CD8-positive, alpha-beta memory T cell (primary cell): ENCODE results near the gene NPAS2. TPM values are rescaled to one million over a fixed set of nuclear protein-coding genes. Genes with fewer than 3 reads are reported as not detected.
A peak's percentile ranks its signal among the peaks of the same experiment; 100 is the strongest.

ENCODE experiments used
- CTCF ChIA-PET: fragments of 350-600 bp; sonication (Branson Sonifier 250); formaldehyde crosslinking; loops from one replicate; lab custom pipeline; 2021; ENCODE audit warnings: antibody characterized with exemption; lab: Charles Lee
- POLR2A ChIA-PET: fragments of 350-600 bp; sonication (Branson Sonifier 250); formaldehyde crosslinking; loops from one replicate; lab custom pipeline; 2021; ENCODE audit warnings: antibody characterized with exemption; lab: Charles Lee
- DNase-seq, 5 donors: peaks; one replicate each; pipeline versions ENCODE4 v3.0.0 to v3.0.0-alpha.2; 2020 to 2022; ENCODE audit warnings: mixed read lengths in 1 of 5
- H3K27ac ChIP-seq: one replicate; pipeline ENCODE4 v1.7.0; 2013; ENCODE audit warnings: low read depth, mild to moderate bottlenecking, low read length, moderate library complexity
- H3K27me3 ChIP-seq: 2 replicates; pipeline ENCODE4 v1.7.0; 2013; ENCODE audit warnings: low read length, mild to moderate bottlenecking; ENCODE audit not compliant: insufficient read depth, poor library complexity, severe bottlenecking
- H3K36me3 ChIP-seq: 2 replicates; pipeline ENCODE4 v1.7.0; 2013; ENCODE audit warnings: mild to moderate bottlenecking, low read length, moderate library complexity; ENCODE audit not compliant: insufficient read depth
- H3K4me1 ChIP-seq: 2 replicates; pipeline ENCODE4 v1.7.0; 2013; ENCODE audit warnings: mild to moderate bottlenecking, low read length, moderate library complexity; ENCODE audit not compliant: insufficient read depth
- H3K4me3 ChIP-seq: 2 replicates; pipeline ENCODE4 v1.7.0; 2013; ENCODE audit warnings: mild to moderate bottlenecking, low read length
- H3K9me3 ChIP-seq: 2 replicates; pipeline ENCODE4 v1.7.0; 2013; ENCODE audit warnings: mild to moderate bottlenecking, low read length
- H3K27ac Mint-ChIP-seq, 8 donors: one replicate each; pipeline ENCODE4 v1.8.0; 2020 to 2021; ENCODE audit warnings: mixed read lengths in 8 of 8, mild to moderate bottlenecking in 6 of 8, inconsistent platforms in 3 of 8, moderate library complexity in 3 of 8
- H3K27me3 Mint-ChIP-seq, 2 donors: one replicate each; pipeline ENCODE4 v1.8.0; 2020 to 2021; ENCODE audit warnings: mixed read lengths in 2 of 2, mild to moderate bottlenecking in 1 of 2, moderate library complexity in 1 of 2
- H3K36me3 Mint-ChIP-seq, 3 donors: one replicate each; pipeline ENCODE4 v1.8.0; 2020 to 2021; ENCODE audit warnings: mixed read lengths in 3 of 3, inconsistent platforms in 1 of 3, mild to moderate bottlenecking in 1 of 3
- H3K4me1 Mint-ChIP-seq, 3 donors: one replicate each; pipeline ENCODE4 v1.8.0; 2020 to 2021; ENCODE audit warnings: mixed read lengths in 3 of 3, inconsistent platforms in 1 of 3, mild to moderate bottlenecking in 1 of 3
- H3K4me3 Mint-ChIP-seq, 7 donors: one replicate each; pipeline ENCODE4 v1.8.0; 2020 to 2021; ENCODE audit warnings: mixed read lengths in 7 of 7, mild to moderate bottlenecking in 6 of 7, moderate library complexity in 4 of 7, inconsistent platforms in 2 of 7
- H3K9me3 Mint-ChIP-seq, 5 donors: one replicate each; pipeline ENCODE4 v1.8.0; 2020 to 2022; ENCODE audit warnings: mixed read lengths in 5 of 5, mild to moderate bottlenecking in 3 of 5, moderate library complexity in 2 of 5, inconsistent platforms in 1 of 5
- polyA plus RNA-seq: library from polyadenylated mRNA; unstranded; fragments of 300-500 nt; fragmentation: Illumina TruSeq; gene quantifications from one replicate; pipeline ENCODE4 v1.2.3, GENCODE V29; 2021
- total RNA-seq, 2 experiments: library from RNA; stranded (reverse); gene quantifications; one replicate each; pipeline ENCODE4 v1.2.3, GENCODE V29; 2021

The NPAS2 gene
- total and polyA plus RNA-seq, 3 experiments from 2014 or later: 0.75 to 1.8 (median 1.1) TPM

DNA sequence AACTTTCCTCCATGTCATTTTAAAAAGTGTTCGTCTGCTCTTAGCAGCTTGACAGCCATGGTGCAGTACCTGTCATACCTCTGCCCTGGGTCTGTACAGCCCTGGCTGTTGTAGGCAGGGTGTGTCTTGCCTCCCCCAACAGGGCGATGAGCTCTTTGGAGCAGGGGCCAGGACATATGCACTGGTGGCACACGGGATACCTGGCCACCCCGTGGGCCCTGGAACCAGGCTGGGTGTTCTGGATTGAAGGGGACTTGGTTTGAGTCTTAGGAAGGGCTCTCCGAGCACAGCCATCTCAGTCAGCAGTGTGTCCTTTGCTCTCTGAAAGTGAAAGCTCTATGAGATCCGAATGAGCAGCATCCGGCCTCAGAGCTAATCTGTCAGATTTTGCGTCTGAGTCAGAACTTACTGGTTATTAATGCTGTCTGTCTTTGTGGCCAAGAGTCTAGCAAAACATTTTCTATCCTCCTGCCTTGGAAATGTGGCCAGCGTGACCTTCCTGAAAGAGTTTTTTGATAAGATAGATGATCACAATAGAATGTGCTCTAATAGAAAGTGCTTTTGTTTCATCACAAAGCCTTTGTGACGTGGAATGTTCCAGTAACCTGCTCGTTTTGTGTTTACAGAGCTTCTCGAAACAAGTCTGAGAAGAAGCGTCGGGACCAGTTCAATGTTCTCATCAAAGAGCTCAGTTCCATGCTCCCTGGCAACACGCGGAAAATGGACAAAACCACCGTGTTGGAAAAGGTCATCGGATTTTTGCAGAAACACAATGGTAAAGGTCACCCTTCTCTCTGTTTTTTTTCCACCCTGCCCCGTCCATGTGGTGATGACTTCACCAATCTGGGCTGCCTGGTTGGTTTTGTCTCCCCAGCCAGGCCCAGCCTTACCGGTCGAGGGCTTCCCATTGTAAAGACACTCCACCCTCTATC lies 104.8 kb downstream of the NPAS2 start:
- H3K4me1 ChIP-seq: peaks cover 5% of the 10 kb centered on the region
- H3K27me3 Mint-ChIP-seq: peaks cover 0 to 4% of the 10 kb centered on the region in 2 donors
- H3K4me3 Mint-ChIP-seq: peak overlapping the region; percentile 24 to 86 (median 75)
- H3K9me3 Mint-ChIP-seq: no peaks in the 10 kb centered on the region
- CTCF ChIA-PET: no interaction called here
- peak in 2 of 5 donors; percentile 10 to 56 for DNase-seq
- no peaks in the 10 kb centered on the region for H3K36me3 ChIP-seq
- no peaks in the 10 kb centered on the region for H3K9me3 ChIP-seq
- H3K4me3 ChIP-seq: peak overlapping the region; percentile 2
- peak overlapping the region; percentile 62 to 96 (median 88) for H3K27ac Mint-ChIP-seq
- peaks cover 7 to 18% (median 16%) of the 10 kb centered on the region in 3 donors for H3K4me1 Mint-ChIP-seq
- H3K36me3 Mint-ChIP-seq: no peaks in the 10 kb centered on the region
- POLR2A ChIA-PET: interaction anchor here (1.0 kb wide), 1 partner anchor 77 kb away, joined by 3 read pairs; no protein-coding TSS in a partner anchor
- peak overlapping the region; percentile 34 for H3K27ac ChIP-seq
- H3K27me3 ChIP-seq: no peaks in the 10 kb centered on the region

DNA sequence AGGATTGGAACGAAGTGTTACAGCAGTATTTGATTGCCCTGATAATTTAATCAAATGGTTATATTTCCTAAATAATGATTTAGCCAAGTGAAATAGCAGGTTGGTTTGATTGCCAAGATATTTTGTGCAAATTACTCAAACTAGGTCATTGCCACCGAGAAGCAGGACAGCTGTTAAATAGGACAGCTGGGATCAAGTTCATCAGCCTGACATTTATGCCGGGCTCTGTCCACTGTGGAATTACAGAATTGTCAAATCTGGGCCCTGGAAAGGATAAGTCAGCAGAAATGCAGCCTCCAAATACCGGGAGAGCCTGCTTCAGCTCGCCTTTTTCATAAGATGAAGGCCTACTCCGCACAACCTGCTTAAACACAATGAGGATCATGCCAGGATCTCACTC lies 108.3 kb downstream of the NPAS2 start:
- no peak overlapping the region for H3K4me3 Mint-ChIP-seq
- no peaks in the 10 kb centered on the region for H3K9me3 Mint-ChIP-seq
- H3K27ac Mint-ChIP-seq: no peak overlapping the region

DNA sequence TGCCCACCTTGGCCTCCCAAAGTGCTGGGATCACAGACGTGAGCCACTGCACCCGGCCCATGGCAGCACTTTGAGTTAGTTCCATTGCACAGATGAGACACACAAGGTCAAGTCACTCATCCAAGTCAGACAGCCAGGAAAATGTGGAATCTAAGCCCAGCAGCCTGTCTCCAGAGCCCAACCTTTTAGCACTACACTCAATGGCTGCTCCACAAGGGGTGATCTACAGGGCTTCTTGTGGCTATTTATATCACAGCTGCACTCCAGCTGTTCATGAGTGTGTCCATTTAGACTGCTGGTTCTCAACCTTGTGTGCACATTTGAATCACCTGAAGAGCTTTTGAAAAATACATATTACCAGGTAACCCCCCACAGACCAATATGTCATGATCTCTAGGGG lies 109.2 kb downstream of the NPAS2 start:
- Mint-ChIP-seq H3K27ac (no peak overlapping the region), H3K4me1 (peaks cover 6 to 14% (median 13%) of the 10 kb centered on the region in 3 donors), H3K9me3 (no peaks in the 10 kb centered on the region), H3K27me3 (peaks cover 4 to 5% of the 10 kb centered on the region in 2 donors), H3K4me3 (no peak overlapping the region), H3K36me3 (no peaks in the 10 kb centered on the region)
- CTCF ChIA-PET: no interaction called here
- H3K4me3 ChIP-seq: no peak overlapping the region
- DNase-seq: no peak
- H3K27me3 ChIP-seq: no peaks in the 10 kb centered on the region
- POLR2A ChIA-PET: no interaction called here
- H3K36me3 ChIP-seq: no peaks in the 10 kb centered on the region
- peaks cover 2% of the 10 kb centered on the region for H3K4me1 ChIP-seq
- H3K9me3 ChIP-seq: no peaks in the 10 kb centered on the region
- H3K27ac ChIP-seq: no peak overlapping the region

More for the DNA sequence above, 108.3 kb downstream of the NPAS2 start:
- Histone ChIP-seq H3K27me3 (no peaks in the 10 kb centered on the region), H3K4me3 (no peak overlapping the region), H3K27ac (no peak overlapping the region), H3K36me3 (no peaks in the 10 kb centered on the region), H3K4me1 (peaks cover 5% of the 10 kb centered on the region), H3K9me3 (no peaks in the 10 kb centered on the region)
- no peaks in the 10 kb centered on the region for H3K36me3 Mint-ChIP-seq
- ChIA-PET POLR2A (no interaction called here), CTCF (no interaction called here)
- peaks cover 4 to 5% of the 10 kb centered on the region in 2 donors for H3K27me3 Mint-ChIP-seq
- H3K4me1 Mint-ChIP-seq: peaks cover 7 to 18% (median 16%) of the 10 kb centered on the region in 3 donors
- DNase-seq: no peak

DNA sequence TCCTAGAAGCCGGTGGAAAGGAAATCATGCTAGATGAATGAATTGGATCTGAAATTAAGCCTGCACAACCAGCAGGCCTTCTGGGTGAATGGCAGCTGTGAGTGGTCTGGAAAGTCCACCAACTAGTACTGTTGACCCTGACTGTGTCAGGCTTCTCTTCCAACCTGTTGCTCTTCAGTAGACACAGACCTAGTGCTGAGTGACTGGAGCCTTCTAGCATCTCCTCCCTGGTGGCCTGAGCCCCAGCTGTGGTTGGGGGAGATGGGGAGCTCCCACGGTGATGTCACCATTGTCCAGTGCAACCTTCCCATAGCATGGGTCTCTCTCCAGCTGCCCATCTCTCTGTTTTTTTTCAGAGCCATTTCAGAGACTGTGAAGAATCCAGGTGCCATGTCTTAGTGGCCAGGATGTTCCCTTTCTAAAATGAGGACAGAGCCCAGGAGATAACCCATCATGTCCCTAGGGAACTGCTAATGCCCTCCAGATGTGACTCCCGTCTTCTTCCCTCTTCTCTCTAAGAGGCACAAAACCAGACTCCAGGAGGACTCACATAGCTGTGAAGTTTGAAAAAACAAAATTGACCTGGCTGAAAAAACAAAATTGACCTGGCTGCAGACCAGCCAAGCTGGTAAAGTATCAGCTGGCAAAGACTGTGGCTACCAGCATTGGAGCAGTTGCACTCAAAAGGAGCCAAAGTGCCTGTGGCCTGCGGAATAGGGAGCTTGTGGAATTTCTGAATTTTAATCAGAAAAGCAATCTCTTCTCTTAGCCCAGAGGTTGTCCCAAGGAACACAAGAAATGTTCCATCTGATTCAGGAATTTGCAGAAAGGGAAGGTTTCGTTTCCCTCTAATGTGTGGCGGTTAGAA lies 114.8 kb downstream of the NPAS2 start:
- Mint-ChIP-seq H3K4me3 (no peak overlapping the region), H3K36me3 (no peaks in the 10 kb centered on the region), H3K9me3 (no peaks in the 10 kb centered on the region), H3K4me1 (no peaks in the 10 kb centered on the region), H3K27me3 (peaks cover 10 to 13% of the 10 kb centered on the region in 2 donors), H3K27ac (no peak overlapping the region)
- Histone ChIP-seq H3K4me3 (no peak overlapping the region), H3K4me1 (no peaks in the 10 kb centered on the region), H3K27me3 (no peaks in the 10 kb centered on the region), H3K27ac (no peak overlapping the region), H3K36me3 (no peaks in the 10 kb centered on the region), H3K9me3 (no peaks in the 10 kb centered on the region)
- ChIA-PET POLR2A (no interaction called here), CTCF (no interaction called here)
- no peak for DNase-seq

DNA sequence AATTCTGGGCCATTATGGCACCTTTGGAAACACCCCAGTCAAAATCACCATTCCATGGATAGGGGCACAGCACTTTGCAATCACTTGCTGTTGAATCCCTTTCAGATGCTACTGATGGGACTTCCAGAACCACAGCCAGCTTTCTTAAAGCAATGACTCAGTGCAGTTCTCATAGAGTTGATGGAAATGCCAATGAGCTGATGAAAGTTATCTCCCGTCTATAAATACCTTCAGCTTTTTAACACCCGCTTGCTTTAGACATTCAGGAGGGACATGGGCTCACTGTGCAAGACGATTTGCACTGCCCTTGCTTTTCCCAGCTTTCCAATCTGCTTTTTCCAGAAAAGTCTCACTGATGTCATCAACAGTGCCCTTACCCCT lies 115.4 kb downstream of the NPAS2 start:
- Histone ChIP-seq H3K4me3 (no peak overlapping the region), H3K9me3 (no peaks in the 10 kb centered on the region), H3K27me3 (no peaks in the 10 kb centered on the region), H3K36me3 (no peaks in the 10 kb centered on the region), H3K27ac (no peak overlapping the region), H3K4me1 (no peaks in the 10 kb centered on the region)
- Mint-ChIP-seq H3K9me3 (no peaks in the 10 kb centered on the region), H3K36me3 (no peaks in the 10 kb centered on the region), H3K27ac (no peak overlapping the region), H3K4me3 (no peak overlapping the region), H3K4me1 (peaks cover 0 to 2% (median under 1%) of the 10 kb centered on the region in 3 donors), H3K27me3 (peaks cover 10 to 13% of the 10 kb centered on the region in 2 donors)
- POLR2A ChIA-PET: no interaction called here
- no peak for DNase-seq
- CTCF ChIA-PET: no interaction called here

DNA sequence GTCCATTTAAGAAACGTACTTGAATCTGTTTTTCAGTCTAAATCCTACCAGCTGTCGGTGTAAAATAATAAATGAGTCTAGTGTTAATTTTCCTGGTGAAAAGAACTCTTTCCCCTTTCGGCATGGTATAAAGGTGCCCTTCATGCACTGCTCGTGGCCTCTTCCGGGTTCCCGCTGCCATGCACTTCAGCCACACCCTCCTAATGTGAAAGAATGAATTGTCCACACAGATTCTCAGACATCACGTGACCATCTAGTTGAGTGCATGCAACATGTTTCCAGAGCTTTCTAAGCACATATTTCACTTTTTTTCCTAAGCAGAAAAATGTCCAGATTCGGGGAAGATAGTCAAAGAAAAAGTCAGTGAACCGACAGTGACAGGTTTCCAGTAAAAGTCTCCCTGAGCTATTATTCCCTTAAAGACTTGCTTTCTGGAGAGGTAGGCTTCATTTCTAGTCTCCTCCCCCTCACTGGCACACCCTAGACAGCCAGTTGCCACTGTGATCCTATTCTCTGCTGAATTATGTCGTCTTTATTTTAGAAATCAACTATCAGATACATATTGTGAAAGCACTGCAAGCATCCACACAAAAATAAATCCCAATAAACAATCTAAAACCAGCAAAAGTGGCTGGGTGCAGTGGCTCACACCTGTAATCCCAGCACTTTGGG lies 116.3 kb downstream of the NPAS2 start:
- DNase-seq: no peak
- H3K36me3 Mint-ChIP-seq: no peaks in the 10 kb centered on the region
- no peaks in the 10 kb centered on the region for H3K9me3 ChIP-seq
- peaks cover 6 to 10% (median 9%) of the 10 kb centered on the region in 3 donors for H3K4me1 Mint-ChIP-seq
- peaks cover 10 to 13% of the 10 kb centered on the region in 2 donors for H3K27me3 Mint-ChIP-seq
- no peaks in the 10 kb centered on the region for H3K9me3 Mint-ChIP-seq
- H3K4me3 ChIP-seq: no peak overlapping the region
- peak overlapping the region in 1 of 8 donors; percentile 56 for H3K27ac Mint-ChIP-seq
- no peaks in the 10 kb centered on the region for H3K36me3 ChIP-seq
- peaks cover 7% of the 10 kb centered on the region for H3K4me1 ChIP-seq
- no peak overlapping the region for H3K4me3 Mint-ChIP-seq
- H3K27me3 ChIP-seq: no peaks in the 10 kb centered on the region
- CTCF ChIA-PET: no interaction called here
- no peak overlapping the region for H3K27ac ChIP-seq
- POLR2A ChIA-PET: no interaction called here

DNA sequence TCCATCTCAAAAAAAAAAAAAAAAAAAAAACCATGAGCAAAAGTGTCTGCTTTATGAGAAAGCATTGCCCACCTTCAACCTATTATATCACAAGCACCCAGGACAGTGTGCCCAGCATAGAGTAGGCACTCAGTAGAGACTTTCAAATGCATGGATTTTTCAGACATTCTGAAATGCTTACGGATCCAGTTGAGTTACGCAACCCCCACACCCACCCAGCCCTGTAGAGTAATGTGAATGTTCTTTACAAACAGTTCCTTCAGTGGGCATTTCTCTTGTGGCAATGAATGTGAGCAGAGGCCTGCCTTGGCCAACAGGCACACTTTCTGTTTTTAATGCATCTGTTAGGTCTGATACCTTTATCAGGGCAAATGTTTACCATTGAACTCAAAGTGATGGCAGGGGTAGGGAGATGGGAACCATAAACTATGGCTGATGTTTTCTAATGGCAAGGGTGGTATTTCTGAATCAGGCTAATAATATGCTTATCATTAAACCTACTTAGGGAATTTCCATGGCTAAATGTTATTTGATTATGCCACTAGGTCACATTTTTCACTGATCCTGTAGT lies 117.1 kb downstream of the NPAS2 start:
- Mint-ChIP-seq H3K27me3 (peaks cover 8 to 10% of the 10 kb centered on the region in 2 donors), H3K4me1 (peaks cover 14 to 19% (median 17%) of the 10 kb centered on the region in 3 donors), H3K4me3 (no peak overlapping the region), H3K9me3 (no peaks in the 10 kb centered on the region), H3K36me3 (no peaks in the 10 kb centered on the region), H3K27ac (no peak overlapping the region)
- Histone ChIP-seq H3K27me3 (no peaks in the 10 kb centered on the region), H3K27ac (no peak overlapping the region), H3K4me1 (peaks cover 16% of the 10 kb centered on the region), H3K4me3 (no peak overlapping the region), H3K36me3 (no peaks in the 10 kb centered on the region), H3K9me3 (no peaks in the 10 kb centered on the region)
- POLR2A ChIA-PET: no interaction called here
- CTCF ChIA-PET: no interaction called here
- no peak for DNase-seq
